SH-SY5Y (cell line): ENCODE data around the gene TMIE.

Source experiments
- GATA2 ChIP-seq: IDR thresholded peaks from 2 replicates; pipeline ENCODE4 v1.6.1; 2011; ENCODE audit warnings: mild to moderate bottlenecking, low read depth, low read length
- GATA3 ChIP-seq: IDR thresholded peaks from 2 replicates; pipeline ENCODE4 v1.6.1; 2011; ENCODE audit warnings: low read depth, mild to moderate bottlenecking, low read length, moderate library complexity

DNA sequence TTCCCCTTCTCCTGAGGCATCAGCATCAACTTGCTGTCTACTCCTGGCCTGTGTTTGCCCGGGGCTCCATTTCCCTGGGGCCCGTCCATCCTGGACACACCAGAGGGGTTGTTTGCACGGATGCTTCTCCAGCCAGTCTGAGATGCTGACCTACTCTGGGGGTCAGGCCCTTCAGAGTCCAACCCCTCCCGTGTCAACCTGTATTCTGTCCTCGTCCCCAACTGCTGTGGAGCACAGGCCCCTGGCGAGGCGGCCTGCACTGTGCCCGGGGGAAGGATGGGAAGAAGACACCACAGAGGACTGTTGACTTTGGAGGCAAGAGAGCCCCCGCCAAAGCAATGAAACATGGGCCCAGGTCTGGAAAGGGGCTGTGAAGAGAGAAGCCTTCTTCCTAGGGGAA is 33.5 kb upstream of the TMIE start:
- TF ChIP-seq GATA2 (no peak), GATA3 (no peak)
